HepG2 (cell line): ENCODE measurements around the gene CARS1. TPM values are rescaled to one million over a fixed set of nuclear protein-coding genes. Genes with fewer than 3 reads are reported as not detected.

Source experiments
- EED ChIP-seq: sonication (generic); formaldehyde crosslinking; IDR thresholded peaks from 2 replicates; pipeline ENCODE4 v1.5.0; 2020; ENCODE audit warnings: mild to moderate bottlenecking, missing genetic modification reagents
- FOXM1 ChIP-seq: sonication (generic); formaldehyde crosslinking; IDR thresholded peaks from 2 replicates; pipeline ENCODE4 v1.5.0; 2020; ENCODE audit warnings: missing genetic modification reagents
- KDM1A ChIP-seq: IDR thresholded peaks from 2 replicates; pipeline ENCODE4 v1.6.1; 2016; ENCODE audit warnings: missing compliant biosample characterization
- KLF11 ChIP-seq: IDR thresholded peaks from 2 replicates; pipeline ENCODE4 v1.6.1; 2016; ENCODE audit warnings: missing compliant biosample characterization
- KLF16 ChIP-seq, 2 experiments: sonication (generic) in 1 of 2; formaldehyde crosslinking in 1 of 2; IDR thresholded peaks; 2 replicates each; pipeline versions ENCODE4 v1.6.1 to v1.8.0; 2016 to 2023; ENCODE audit warnings: missing genetic modification reagents in 2 of 2, missing compliant biosample characterization in 1 of 2
- NFYB ChIP-seq: sonication (generic); formaldehyde crosslinking; IDR thresholded peaks from 2 replicates; pipeline ENCODE4 v1.4.0; 2020; ENCODE audit warnings: missing genetic modification reagents
- NONO ChIP-seq, 2 experiments: fragments of 450-650 bp in 1 of 2; sonication (generic) in 1 of 2; formaldehyde crosslinking in 1 of 2; IDR thresholded peaks in 1 of 2; conservative IDR thresholded peaks in 1 of 2; 2 replicates each; pipeline versions ENCODE4 v1.6.1 to v1.8.0; 2017 to 2022; ENCODE audit warnings: mild to moderate bottlenecking in 1 of 2, missing genetic modification reagents in 1 of 2, moderate library complexity in 1 of 2
- RORA ChIP-seq: sonication (generic); formaldehyde crosslinking; IDR thresholded peaks from 2 replicates; pipeline ENCODE4 v1.5.0; 2020; ENCODE audit warnings: mild to moderate bottlenecking, missing genetic modification reagents, moderate library complexity
- SMAD9 ChIP-seq: sonication (generic); formaldehyde crosslinking; IDR thresholded peaks from 2 replicates; pipeline ENCODE4 v1.5.1; 2020; ENCODE audit warnings: mild to moderate bottlenecking, missing genetic modification reagents
- ZBTB44 ChIP-seq: sonication (generic); formaldehyde crosslinking; IDR thresholded peaks from 2 replicates; pipeline ENCODE4 v1.4.0; 2020; ENCODE audit warnings: missing genetic modification reagents
- ZNF510 ChIP-seq: sonication (generic); formaldehyde crosslinking; IDR thresholded peaks from 2 replicates; pipeline ENCODE4 v1.4.0; 2020; ENCODE audit warnings: low read depth, mild to moderate bottlenecking, missing genetic modification reagents
- ZNF547 ChIP-seq: sonication (generic); formaldehyde crosslinking; IDR thresholded peaks from 2 replicates; pipeline ENCODE4 v1.5.1; 2020; ENCODE audit warnings: mild to moderate bottlenecking, missing genetic modification reagents
- ZNF564 ChIP-seq: sonication (generic); formaldehyde crosslinking; IDR thresholded peaks from 2 replicates; pipeline ENCODE4 v1.8.1; 2023; ENCODE audit warnings: mild to moderate bottlenecking, missing genetic modification reagents
- ZNF609 ChIP-seq: sonication (generic); formaldehyde crosslinking; IDR thresholded peaks from 2 replicates; pipeline ENCODE4 v1.4.0; 2020; ENCODE audit warnings: mild to moderate bottlenecking, missing genetic modification reagents, borderline replicate concordance
- ZNF644 ChIP-seq: IDR thresholded peaks from 2 replicates; pipeline ENCODE4 v1.6.1; 2016; ENCODE audit warnings: low read depth
- ZNF687 ChIP-seq: sonication (generic); formaldehyde crosslinking; IDR thresholded peaks from 2 replicates; pipeline ENCODE4 v1.5.1; 2020; ENCODE audit warnings: mild to moderate bottlenecking, missing genetic modification reagents, moderate library complexity
- ZNF839 ChIP-seq: sonication (generic); formaldehyde crosslinking; IDR thresholded peaks from 2 replicates; pipeline ENCODE4 v1.4.0; 2020; ENCODE audit warnings: missing genetic modification reagents, mild to moderate bottlenecking, borderline replicate concordance
- polyA plus RNA-seq, 8 experiments: library from polyadenylated mRNA; depleted of rRNA in 3 of 8; stranded (reverse) in 7 of 8; unstranded in 1 of 8; fragments of >200 nt; fragmentation: Illumina TruSeq in 4 of 8; extraction: Trizol in 4 of 8; gene quantifications; 2 replicates each; pipeline versions ENCODE4 v1.2.1 to v1.2.3, GENCODE V29; 2011 to 2016; ENCODE audit warnings: low read depth in 4 of 8, missing spikeins in 1 of 8, mixed read lengths in 1 of 8; ENCODE audit not compliant: insufficient read depth in 1 of 8
- total RNA-seq, 5 experiments: library from RNA; depleted of rRNA; stranded (reverse); fragments of >200 nt; fragmentation: Illumina TruSeq; extraction: Trizol; gene quantifications; 2 replicates each; pipeline ENCODE4 v1.2.3, GENCODE V29; 2016; ENCODE audit warnings: low read depth in 1 of 5

CARS1 gene
- total and polyA plus RNA-seq, 2 of the 13 experiments (the other 11 are each of a cell fraction or from before 2014, with no cell fraction given), result 33.8 to 47.0 TPM

- TF ChIP-seq ZNF609 (CRISPR knock-in tag) (no peak), ZBTB44 (CRISPR knock-in tag) (no peak), ZNF687 (CRISPR knock-in tag) (peak; percentile 88), NONO (IDR thresholded peaks at IDR 0.05) (no peak), NONO (CRISPR knock-in tag; conservative IDR thresholded peaks at IDR 0.05) (peak; percentile 90), NFYB (CRISPR knock-in tag) (no peak; the same call in 1 of the 2 replicates), ZNF564 (CRISPR knock-in tag) (0 out of 2 replicates have a peak, but pooled peaks have one; percentile 61), SMAD9 (CRISPR knock-in tag) (0 out of 2 replicates have a peak, but pooled peaks have one; percentile 27), KDM1A (CRISPR knock-in tag) (no peak), EED (CRISPR knock-in tag) (peak; percentile 7; the same call in 1 of the 2 replicates), ZNF839 (CRISPR knock-in tag) (peak; percentile 76; the same call in 1 of the 2 replicates), KLF11 (CRISPR knock-in tag) (0 out of 2 replicates have a peak, but pooled peaks have one; percentile 31), ZNF510 (CRISPR knock-in tag) (peak; percentile 90), ZNF644 (CRISPR knock-in tag) (no peak), RORA (CRISPR knock-in tag) (no peak), FOXM1 (no peak), ZNF547 (no peak; the same call in 1 of the 2 replicates), KLF16 (CRISPR knock-in tag; IDR thresholded peaks at IDR 0.05) (peak in 1 of 2 experiments; percentile 81; a peak in 2 of 4 replicates)
These were observed at the start of gene CARS1 (continued) for GRCh38 chr11:3057069-3057963.
